GM19193 (cell line): ENCODE measurements around the gene SKI.

Experiments
- POLR2A ChIP-seq: IDR thresholded peaks from 4 replicates; pipeline ENCODE4 v1.6.1; 2011; ENCODE audit not compliant: insufficient read depth, insufficient read length; ENCODE audit errors: extremely low read depth

The SKI gene

GRCh38 chr1:2356911-2357845, 129.1 kb downstream of the SKI start:
- TF ChIP-seq POLR2A, result no peak

GRCh38 chr1:2358072-2358471, 130.0 kb downstream of the SKI start:
- TF ChIP-seq POLR2A, result no peak

DNA sequence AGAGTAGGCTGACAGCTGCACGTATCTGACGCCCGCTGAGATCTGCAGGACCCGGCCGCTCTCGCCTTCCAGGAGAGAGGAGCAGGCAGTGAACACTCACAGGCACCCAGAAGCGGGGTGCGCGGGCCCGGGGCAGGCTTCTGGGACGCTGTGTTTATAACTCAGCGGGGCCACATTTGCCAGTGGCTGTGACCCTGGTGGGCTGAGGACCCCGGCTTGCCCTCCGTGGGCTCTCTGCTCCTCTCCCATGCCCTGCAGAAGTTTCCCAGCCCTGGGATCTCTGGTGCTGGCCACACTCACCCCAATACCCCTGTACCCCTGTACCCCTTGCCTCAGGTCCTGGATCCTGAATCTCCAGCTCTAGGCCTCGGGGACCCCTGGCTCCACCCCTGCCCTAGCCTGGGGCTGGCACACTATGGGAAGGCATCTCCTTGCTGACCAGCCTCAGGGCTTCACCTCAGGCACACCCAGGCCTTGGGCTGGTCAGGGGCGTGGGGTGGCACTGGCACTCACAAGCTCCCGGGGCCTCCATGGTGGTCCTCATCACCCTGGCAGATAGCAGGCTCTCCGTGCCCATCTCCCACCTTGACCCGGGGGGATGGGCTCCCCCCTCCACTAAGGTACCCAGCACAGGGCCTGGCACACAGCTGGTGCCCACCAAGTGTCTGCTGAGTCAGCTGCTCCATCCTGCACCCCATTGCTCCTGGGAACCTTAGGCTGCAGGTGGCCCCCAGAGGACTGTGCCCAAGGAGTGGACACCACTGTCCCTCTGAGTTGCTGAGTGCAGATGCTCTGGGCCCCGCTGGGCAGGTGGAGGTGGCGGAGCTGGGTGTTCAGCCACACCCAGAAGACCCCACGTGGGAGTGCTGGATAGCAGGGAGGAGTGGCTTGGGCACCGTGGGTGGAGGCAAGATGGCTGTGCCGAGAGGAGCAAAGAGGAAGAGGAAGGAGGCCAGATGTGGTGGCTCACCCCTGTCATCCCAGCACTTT, 130.8 kb downstream of the SKI start:
- no peak for TF ChIP-seq POLR2A
